ENCODE measurements around the gene TNNT3.

Gene TNNT3

DNA sequence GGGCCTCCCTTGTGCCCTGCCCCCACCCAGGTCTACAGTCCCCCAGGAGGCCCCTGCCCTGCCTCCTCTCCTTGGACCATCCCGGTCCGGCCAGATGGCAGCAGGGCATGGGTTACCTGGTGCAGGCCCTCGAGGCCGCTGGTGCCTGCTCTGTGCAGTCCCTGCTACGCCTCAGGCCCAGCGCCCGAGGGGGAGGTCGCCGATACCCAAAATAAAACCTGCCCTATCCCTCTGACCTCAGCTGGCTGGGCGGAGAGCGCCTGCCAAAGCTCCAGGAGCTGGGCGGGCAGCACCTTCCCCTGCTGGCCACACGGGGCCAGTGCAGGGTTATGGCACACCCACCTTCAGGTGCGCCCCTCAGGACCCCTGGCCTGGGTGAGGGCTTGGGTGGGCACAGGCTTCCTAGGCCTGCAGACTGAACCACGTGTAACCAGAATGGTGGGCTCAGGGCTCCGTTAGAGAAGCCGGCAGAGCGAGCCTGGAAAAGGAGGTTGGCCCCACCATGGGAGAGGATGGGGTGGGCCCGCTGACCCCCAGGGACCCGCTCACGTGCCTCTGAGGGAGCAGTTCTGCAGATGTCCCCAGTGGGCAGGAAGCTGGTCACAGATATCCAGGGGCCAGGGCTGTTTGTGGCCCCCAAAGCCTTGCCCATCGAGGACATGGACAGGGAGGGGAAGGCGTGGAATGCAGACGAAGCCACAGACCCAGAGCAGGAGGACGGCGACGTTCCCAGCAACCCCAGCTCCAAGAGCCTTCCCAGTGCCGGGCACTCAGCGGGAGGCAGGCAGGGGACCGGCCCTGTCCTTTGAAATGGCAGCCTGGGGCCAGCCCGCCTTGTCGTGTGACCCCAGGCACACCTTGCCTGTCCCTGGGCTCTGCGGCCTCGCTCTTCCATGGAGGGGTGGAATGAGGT, 1.7 kb upstream of the TNNT3 start:
- DNase-seq (ENCODE audit: low read depth, low spot score): no peak
- ChIA-PET CTCF (interaction anchor here (1.3 to 1.6 kb wide), 2 partner anchors 34 to 227 kb away, joined by 3 to 5 read pairs; no protein-coding TSS in a partner anchor), POLR2A (no interaction called here)
- TF ChIP-seq, protein P1, sequence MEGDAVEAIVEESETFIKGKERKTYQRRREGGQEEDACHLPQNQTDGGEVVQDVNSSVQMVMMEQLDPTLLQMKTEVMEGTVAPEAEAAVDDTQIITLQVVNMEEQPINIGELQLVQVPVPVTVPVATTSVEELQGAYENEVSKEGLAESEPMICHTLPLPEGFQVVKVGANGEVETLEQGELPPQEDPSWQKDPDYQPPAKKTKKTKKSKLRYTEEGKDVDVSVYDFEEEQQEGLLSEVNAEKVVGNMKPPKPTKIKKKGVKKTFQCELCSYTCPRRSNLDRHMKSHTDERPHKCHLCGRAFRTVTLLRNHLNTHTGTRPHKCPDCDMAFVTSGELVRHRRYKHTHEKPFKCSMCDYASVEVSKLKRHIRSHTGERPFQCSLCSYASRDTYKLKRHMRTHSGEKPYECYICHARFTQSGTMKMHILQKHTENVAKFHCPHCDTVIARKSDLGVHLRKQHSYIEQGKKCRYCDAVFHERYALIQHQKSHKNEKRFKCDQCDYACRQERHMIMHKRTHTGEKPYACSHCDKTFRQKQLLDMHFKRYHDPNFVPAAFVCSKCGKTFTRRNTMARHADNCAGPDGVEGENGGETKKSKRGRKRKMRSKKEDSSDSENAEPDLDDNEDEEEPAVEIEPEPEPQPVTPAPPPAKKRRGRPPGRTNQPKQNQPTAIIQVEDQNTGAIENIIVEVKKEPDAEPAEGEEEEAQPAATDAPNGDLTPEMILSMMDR (IDR thresholded peaks at IDR 0.05; ENCODE audit: insufficient read depth, low read length, missing control alignments): peak; percentile 16
- no peak overlapping the region for H3K4me3 ChIP-seq (ENCODE audit: low read depth, low read length)

DNA sequence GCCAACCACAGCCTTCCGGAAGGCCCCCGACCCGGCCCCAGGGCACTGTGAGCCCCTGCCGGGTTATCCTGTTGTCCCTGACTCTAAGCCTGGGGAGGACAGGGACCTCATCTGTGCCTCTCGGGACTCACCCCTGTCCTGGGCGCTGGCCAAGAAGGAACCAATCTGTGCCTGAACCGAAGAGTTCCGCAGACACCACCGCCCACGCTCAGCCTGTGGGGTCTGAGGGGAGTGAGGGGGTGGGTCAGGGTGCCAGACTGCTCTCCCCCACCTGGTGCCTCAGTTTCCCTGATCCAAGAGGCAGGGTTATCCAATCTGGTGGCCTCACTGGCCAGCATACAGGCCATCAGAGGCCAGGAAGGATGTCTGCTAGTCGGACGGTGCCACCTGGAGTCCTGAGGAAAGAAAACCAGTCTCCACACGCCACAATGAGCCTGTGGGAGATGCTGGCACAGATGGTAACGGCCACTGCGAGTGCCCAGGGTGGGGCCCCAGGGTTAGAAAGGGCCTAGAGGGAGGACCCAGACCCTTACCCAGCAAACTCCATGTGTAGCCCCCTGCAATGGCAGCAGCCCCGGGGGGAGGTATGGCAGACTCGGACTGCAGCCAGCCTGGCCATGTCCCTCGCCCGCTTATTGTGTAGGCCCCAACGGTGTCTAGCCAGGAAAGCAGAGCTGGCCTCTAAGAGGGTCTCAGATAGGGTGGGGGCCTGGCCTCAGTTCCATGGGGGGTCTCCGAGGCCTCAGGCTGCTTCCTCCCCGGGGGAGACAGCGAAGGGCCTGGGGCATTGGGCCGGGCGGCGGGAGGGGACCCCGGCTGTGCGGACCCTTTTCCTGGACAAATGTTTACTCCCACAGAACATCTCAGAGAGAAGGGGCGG, 827 bp upstream of the TNNT3 start:
- CTCF ChIA-PET: interaction anchor here (1.0 to 5.0 kb wide), 3 partner anchors 37 to 228 kb away, joined by 3 to 27 read pairs (median 3); no protein-coding TSS in a partner anchor
- DNase-seq (ENCODE audit: low read depth, low spot score): no peak
- TF ChIP-seq, protein P1 (IDR thresholded peaks at IDR 0.05; ENCODE audit: insufficient read depth, low read length, missing control alignments): no peak
- POLR2A ChIA-PET: no interaction called here
- no peak overlapping the region for H3K4me3 ChIP-seq (ENCODE audit: low read depth, low read length)

DNA sequence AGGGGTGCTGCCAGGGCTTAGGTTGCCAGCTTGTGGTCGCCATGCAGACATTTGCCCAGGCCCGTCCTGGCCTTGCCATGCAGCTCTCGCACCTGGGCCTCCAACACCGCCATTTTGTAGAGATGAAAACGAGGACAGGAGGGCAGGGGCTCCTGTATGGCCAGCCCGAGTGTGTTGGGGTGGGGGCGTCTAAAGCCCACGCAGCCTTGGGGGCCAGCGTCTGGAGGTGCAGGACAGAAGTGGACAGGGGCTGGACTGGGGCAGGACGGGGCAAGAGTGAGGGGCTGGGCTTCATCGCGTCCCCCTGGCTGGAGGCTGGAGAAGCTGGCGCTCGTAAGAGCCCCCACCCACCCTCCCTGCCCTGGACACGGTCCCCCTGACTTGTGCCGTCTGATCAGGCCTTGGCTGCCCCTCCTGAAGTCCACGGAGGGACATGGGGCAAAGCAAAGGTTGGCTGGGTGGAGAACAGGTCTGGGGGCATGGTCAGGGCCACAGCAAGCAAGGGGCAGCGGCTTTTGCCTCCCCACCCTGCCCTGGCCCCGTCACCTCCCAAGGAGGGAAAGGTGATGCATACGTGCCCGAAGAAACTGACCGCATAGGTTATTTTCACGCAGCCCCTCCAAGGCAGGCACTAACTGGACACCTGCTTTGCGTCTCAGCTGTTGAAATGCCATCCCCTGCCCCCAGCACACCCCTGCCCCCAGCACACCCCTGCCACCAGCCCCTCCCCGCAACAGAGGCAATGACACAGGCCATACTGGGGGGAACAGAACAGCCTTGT, 815 bp downstream of the TNNT3 start:
- ChIA-PET POLR2A (no interaction called here), CTCF (interaction anchor here (5.0 kb wide), 1 partner anchor 38 kb away, joined by 27 read pairs; no protein-coding TSS in a partner anchor)
- TF ChIP-seq, protein P1 (IDR thresholded peaks at IDR 0.05; ENCODE audit: insufficient read depth, low read length, missing control alignments): no peak
- H3K4me3 ChIP-seq (ENCODE audit: low read depth, low read length): no peak overlapping the region
- no peak for DNase-seq (ENCODE audit: low read depth, low spot score)

DNA sequence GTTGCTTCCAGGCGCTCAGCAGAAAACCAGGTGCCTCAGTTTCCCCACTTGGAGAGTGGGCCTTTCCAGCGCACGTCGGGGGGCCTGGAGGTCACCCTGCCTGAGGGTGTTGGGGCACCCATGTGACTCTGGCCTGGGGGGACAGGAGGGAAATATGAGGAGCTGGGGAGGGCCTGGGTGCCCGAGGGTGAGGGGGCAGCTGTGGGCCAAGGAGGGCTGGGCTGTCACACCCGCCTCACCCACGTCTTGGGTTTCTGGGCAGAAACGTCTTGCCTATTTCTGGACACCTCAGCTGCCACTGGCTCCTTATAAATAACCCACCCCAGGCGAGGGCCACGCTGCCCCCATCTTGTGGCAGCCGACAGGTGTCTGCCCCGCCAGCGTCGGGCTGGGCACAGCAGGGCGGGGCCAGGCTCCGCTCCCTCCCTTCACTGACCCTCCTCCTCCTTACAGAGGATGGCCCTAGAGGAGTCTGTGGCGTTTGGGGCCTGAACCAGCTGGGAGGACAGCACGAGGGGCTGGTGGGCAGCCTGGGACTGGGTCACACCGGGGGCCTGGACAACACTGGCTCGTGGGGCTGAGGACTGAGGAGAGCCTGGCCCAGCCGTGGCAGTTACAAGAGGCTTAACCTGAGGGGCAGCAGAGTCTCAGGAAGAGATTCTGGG, 1.5 kb downstream of the TNNT3 start:
- CTCF ChIA-PET: interaction anchor here (0.7 to 5.0 kb wide), 6 partner anchors 10 to 229 kb away, joined by 3 to 27 read pairs (median 5); no protein-coding TSS in a partner anchor
- TF ChIP-seq, protein P1 (IDR thresholded peaks at IDR 0.05; ENCODE audit: insufficient read depth, low read length, missing control alignments): no peak
- POLR2A ChIA-PET: no interaction called here

DNA sequence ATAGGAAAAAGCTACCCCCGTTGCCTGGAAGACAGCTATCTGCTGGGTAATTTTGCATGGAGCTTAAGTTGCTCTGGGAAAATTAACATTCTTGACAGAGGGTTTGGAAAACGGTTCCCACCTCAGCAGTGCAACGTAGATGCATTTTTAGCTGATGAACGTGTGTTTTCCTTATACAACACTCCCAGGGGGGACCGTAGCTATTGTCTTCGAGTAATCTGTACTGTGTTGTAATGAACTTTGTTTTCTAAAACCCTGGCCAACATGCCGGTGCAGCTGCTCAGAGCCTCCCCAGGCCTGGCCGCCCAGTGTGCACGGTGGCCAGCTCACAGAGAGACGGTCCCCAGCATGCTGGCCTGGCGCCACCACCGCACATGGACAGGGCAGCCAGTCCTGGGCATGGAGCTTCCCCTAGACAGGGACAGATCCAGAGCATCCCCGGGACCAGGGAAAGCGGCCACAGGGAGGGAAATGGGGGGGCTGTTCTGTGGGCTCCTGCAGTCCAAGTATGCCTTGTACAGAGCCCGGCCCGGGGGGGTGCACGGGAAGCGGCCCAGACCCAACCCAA, 2.2 kb downstream of the TNNT3 start:
- DNase-seq (ENCODE audit: low read depth, low spot score): no peak
- POLR2A ChIA-PET: no interaction called here
- CTCF ChIA-PET: interaction anchor here (0.7 to 5.0 kb wide), 8 partner anchors 10 to 269 kb away, joined by 3 to 27 read pairs (median 4); no protein-coding TSS in a partner anchor

More for the DNA sequence above, 1.5 kb downstream of the TNNT3 start:
- DNase-seq (ENCODE audit: low read depth, low spot score): no peak
- no peak overlapping the region for H3K4me3 ChIP-seq (ENCODE audit: low read depth, low read length)

More for the DNA sequence above, 2.2 kb downstream of the TNNT3 start:
- no peak overlapping the region for H3K4me3 ChIP-seq (ENCODE audit: low read depth, low read length)
- TF ChIP-seq, protein P1 (IDR thresholded peaks at IDR 0.05; ENCODE audit: insufficient read depth, low read length, missing control alignments): no peak

Data from AG04449 (cell line).